HG02840 (cell line): Measurements from ENCODE around the gene ZNRF3.
"Not testable (repeated sequence)": the region's sequence is repeated elsewhere in the genome, so short reads cannot be mapped to it uniquely, and the experiment has no call there.

ENCODE experiments used
- ATAC-seq: cut with Tn5 transposase; IDR thresholded peaks from one replicate; pipeline ENCODE4 v1.9.1; 2021; ENCODE audit warnings: mild to moderate bottlenecking, moderate library complexity, moderate number of reproducible peaks; ENCODE audit not compliant: unreplicated experiment, low FRiP score

The ZNRF3 gene

GRCh38 chr22:29028468-29028867 lies 145.1 kb downstream of the ZNRF3 start:
- ATAC-seq, result no peak

GRCh38 chr22:29029202-29030000 lies 146.0 kb downstream of the ZNRF3 start:
- no peak for ATAC-seq

- ATAC-seq, result no peak
Observed at GRCh38 chr22:29030016-29030617, 146.7 kb downstream of the ZNRF3 start.

GRCh38 chr22:29030618-29031226 lies 147.3 kb downstream of the ZNRF3 start:
- ATAC-seq, result no peak

GRCh38 chr22:29031227-29032011 lies 148.0 kb downstream of the ZNRF3 start:
- no peak for ATAC-seq

GRCh38 chr22:29032014-29032475 lies 148.7 kb downstream of the ZNRF3 start:
- ATAC-seq, result no peak

- no peak for ATAC-seq
Observed at GRCh38 chr22:29032584-29032983, 149.2 kb downstream of the ZNRF3 start.

GRCh38 chr22:29037340-29037932 lies 154.1 kb downstream of the ZNRF3 start:
- no peak for ATAC-seq

- no peak for ATAC-seq
Observed at GRCh38 chr22:29039148-29039547, 155.8 kb downstream of the ZNRF3 start.

GRCh38 chr22:29039684-29040083 lies 156.3 kb downstream of the ZNRF3 start:
- ATAC-seq, result not testable (repeated sequence)

- no peak for ATAC-seq
Observed at GRCh38 chr22:29040385-29041275, 157.3 kb downstream of the ZNRF3 start.

- no peak for ATAC-seq
Observed at GRCh38 chr22:29041408-29041807, 158.0 kb downstream of the ZNRF3 start.

GRCh38 chr22:29043906-29044575 lies 160.7 kb downstream of the ZNRF3 start:
- no peak for ATAC-seq

- ATAC-seq, result no peak
Observed at GRCh38 chr22:29044657-29045176, 161.3 kb downstream of the ZNRF3 start.

- no peak for ATAC-seq
Observed at GRCh38 chr22:29048822-29049654, 165.7 kb downstream of the ZNRF3 start.

- no peak for ATAC-seq
Observed at GRCh38 chr22:29049655-29050263, 166.4 kb downstream of the ZNRF3 start.

- no peak for ATAC-seq
Observed at GRCh38 chr22:29050457-29050856, 167.1 kb downstream of the ZNRF3 start.
